Pancreas (tissue), 10 donors: ENCODE measurements around the gene ULK2. TPM values are rescaled to one million over a fixed set of nuclear protein-coding genes. Genes with fewer than 3 reads are reported as not detected.

Experiments used
- ATAC-seq, 4 donors: fragments of 200-7000 bp; cut with Tn5 transposase; one replicate each; pipeline versions ENCODE4 v1.8.0 to v1.9.1; 2020; ENCODE audit warnings: mild to moderate bottlenecking in 4 of 4, moderate library complexity in 4 of 4
- DNase-seq, 6 donors: peaks; one replicate each; pipeline ENCODE4 v3.0.0-alpha.2; 2020
- FAIRE-seq: peaks from 2 replicates; lab custom pipeline; 2012; peaks lifted over from hg19 to GRCh38; lab: Jason Lieb, UNC
- H3K27ac ChIP-seq, 4 donors: fragments of 200-600 bp; sonication (generic); 1 replicate in 3 of 4; 2 replicates in 1 of 4; pipeline versions ENCODE4 v1.5.0 to v1.8.0; 2020
- H3K27me3 ChIP-seq, 4 donors: fragments of 200-600 bp; one replicate each; pipeline ENCODE4 v1.8.0; 2021
- H3K36me3 ChIP-seq, 3 donors: fragments of 200-600 bp; sonication (generic) in 1 of 3; one replicate each; pipeline versions ENCODE4 v1.5.0 to v1.8.0; 2020 to 2021
- H3K4me1 ChIP-seq, 3 donors: fragments of 200-600 bp; one replicate each; pipeline ENCODE4 v1.8.0; 2021
- H3K4me3 ChIP-seq, 4 donors: fragments of 200-600 bp; sonication (generic) in 2 of 4; one replicate each; pipeline versions ENCODE4 v1.5.0 to v1.8.0; 2020 to 2021
- H3K9me3 ChIP-seq, 4 donors: fragments of 200-600 bp; one replicate each; pipeline ENCODE4 v1.8.0; 2021
- WGBS, 2 donors: extraction: QIAGEN DNeasy Blood & Tissue Kit; methylation state at CpG; one replicate each; pipeline ENCODE4 v1.1.7; 2013; 5-methylcytosine and 5-hydroxymethylcytosine counted together
- intact Hi-C, 3 donors: fragments of 100-400 bp; cut with DNase I; formaldehyde crosslinking; loops; one replicate each; pipeline versions ENCODE4 v1.11.1 to v1.14.2; 2022
- polyA plus RNA-seq, 2 donors: library from polyadenylated mRNA; stranded (reverse); fragments of 200-250 nt; gene quantifications; one replicate each; pipeline ENCODE4 v1.2.3, GENCODE V29; 2013
- total RNA-seq, 6 donors: library from RNA; stranded (reverse); fragmentation: NEBNext Ultra II Directional in 4 of 6; extraction: Animal tissue kit (Norgen Biotek cat#: 25700) in 4 of 6; gene quantifications; one replicate each; pipeline versions ENCODE4 v1.2.1 to v1.2.4, GENCODE V29; 2021 to 2023
- TF ChIP-seq, protein P1 (sequence below), 4 donors: fragments of 200-600 bp; sonication (generic) in 3 of 4; IDR thresholded peaks; one replicate each; pipeline versions ENCODE4 v1.5.0 to v1.8.0; 2021; ENCODE audit warnings: antibody characterized with exemption in 4 of 4
- donor health status: healthy with polysubstance abuse.
- donor health status: DM: no; HTN: no; CAD: no; lungs with moderate emphysema.
- donor health status: DM: no; HTN: no; CAD: no.
- donor health status: control.
- donor health status: control.
- donor health status: Bipolar disorder and iron deficiency.
- donor health status: DM: yes; HTN: yes; CAD: no.
- donor health status: DM: no; HTN: no; CAD: no.
- donor health status: DM: no; HTN: no; CAD: no.
- donor health status: DM: yes; HTN: yes; CAD: no.

ULK2 gene
- total and polyA plus RNA-seq, 8 donors, result 3.1 to 12.5 (median 5.7) TPM

DNA sequence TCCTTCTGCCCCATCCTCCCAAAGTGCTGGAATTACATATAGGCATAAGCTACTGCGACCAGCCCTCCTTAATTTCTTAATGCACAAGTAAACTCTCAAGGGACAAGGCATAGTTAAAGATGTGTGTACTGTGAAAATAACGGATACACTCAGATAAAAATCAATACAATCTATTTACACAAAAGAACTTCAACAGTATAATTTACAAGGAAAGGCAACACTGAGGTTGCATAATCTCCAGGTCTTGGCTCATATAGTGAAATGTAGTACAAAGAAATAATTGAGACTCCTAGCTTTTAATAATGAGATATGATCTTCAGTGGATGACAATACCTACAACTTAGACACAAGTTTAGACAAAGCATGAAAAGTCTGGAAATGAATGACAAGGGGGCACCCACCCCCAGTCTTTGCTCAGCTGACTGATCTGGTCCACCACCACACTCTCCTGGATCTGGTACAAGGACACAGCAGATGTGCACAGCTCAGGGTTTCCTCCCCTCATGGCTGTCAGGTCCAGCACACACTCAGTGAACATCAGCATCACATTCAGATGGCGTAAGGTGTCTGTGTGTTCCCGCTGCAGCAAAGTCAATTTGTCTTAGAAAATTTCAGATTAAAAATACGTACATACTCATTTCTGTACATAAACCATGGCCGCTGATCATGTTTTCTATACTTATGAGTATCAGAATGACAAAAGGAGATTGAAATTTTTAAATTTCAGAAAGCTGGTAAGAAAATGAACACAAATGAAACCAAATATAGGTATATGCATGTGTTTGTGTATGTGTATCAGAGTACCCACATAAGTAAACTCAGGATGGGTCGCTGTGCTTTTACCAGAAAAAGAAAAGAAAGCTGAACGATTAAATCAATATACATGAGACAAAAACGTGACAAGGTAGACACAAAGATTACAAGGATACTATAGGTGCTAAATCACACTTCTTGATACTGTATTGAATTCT, 86.0 kb downstream of the ULK2 start:
- ATAC-seq, result no peak
- 83% methylated on average over 9 of the region's 9 CpGs for WGBS, 2 donors

DNA sequence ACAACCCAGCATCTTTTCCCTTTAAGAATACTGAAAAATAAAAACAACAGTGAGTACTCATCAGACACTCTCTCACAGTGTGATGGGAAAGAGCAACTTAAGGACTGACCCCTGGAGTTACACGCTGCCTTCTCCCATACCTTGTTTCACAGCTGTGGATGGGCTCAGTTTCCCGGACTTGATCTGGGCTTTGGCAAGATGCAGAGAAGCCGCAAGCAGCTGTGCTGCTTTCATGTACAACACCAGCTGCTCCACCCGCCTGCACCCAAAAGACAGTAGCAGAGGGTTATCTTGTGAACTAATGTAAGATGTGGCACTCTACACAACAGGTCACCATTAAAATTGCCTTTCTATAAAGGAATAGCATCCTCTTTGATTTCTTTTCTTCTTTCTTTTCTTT, 86.9 kb downstream of the ULK2 start:
- ATAC-seq (no peak), DNase-seq (no peak), FAIRE-seq (no peak)
- no peak overlapping the region for H3K4me3 ChIP-seq
- intact Hi-C loops, result no loop called here
- WGBS, 2 donors, result 87 to 92% methylated on average over 4 of the region's 4 CpGs
- H3K36me3 ChIP-seq, result peaks cover 0 to 19% (median 2%) of the 10 kb centered on the region in 3 donors
- TF ChIP-seq, protein P1, sequence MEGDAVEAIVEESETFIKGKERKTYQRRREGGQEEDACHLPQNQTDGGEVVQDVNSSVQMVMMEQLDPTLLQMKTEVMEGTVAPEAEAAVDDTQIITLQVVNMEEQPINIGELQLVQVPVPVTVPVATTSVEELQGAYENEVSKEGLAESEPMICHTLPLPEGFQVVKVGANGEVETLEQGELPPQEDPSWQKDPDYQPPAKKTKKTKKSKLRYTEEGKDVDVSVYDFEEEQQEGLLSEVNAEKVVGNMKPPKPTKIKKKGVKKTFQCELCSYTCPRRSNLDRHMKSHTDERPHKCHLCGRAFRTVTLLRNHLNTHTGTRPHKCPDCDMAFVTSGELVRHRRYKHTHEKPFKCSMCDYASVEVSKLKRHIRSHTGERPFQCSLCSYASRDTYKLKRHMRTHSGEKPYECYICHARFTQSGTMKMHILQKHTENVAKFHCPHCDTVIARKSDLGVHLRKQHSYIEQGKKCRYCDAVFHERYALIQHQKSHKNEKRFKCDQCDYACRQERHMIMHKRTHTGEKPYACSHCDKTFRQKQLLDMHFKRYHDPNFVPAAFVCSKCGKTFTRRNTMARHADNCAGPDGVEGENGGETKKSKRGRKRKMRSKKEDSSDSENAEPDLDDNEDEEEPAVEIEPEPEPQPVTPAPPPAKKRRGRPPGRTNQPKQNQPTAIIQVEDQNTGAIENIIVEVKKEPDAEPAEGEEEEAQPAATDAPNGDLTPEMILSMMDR (IDR thresholded peaks at IDR 0.05), result no peak
- no peaks in the 10 kb centered on the region for H3K27me3 ChIP-seq
- H3K27ac ChIP-seq, result no peak overlapping the region
- no peaks in the 10 kb centered on the region for H3K9me3 ChIP-seq
- H3K4me1 ChIP-seq, result no peaks in the 10 kb centered on the region

More for the DNA sequence above, 86.0 kb downstream of the ULK2 start:
- no peaks in the 10 kb centered on the region for H3K27me3 ChIP-seq
- H3K27ac ChIP-seq, result no peak overlapping the region
- no peak overlapping the region for H3K4me3 ChIP-seq
- peaks cover 0 to 19% (median 2%) of the 10 kb centered on the region in 3 donors for H3K36me3 ChIP-seq
- intact Hi-C loops, result no loop called here
- FAIRE-seq (no peak), DNase-seq (no peak)
- H3K9me3 ChIP-seq, result no peaks in the 10 kb centered on the region
- TF ChIP-seq, protein P1 (IDR thresholded peaks at IDR 0.05), result no peak
- H3K4me1 ChIP-seq, result no peaks in the 10 kb centered on the region

GRCh38 chr17:19773534-19773933, 94.2 kb downstream of the ULK2 start:
- Histone ChIP-seq H3K27me3 (no peaks in the 10 kb centered on the region), H3K4me1 (no peaks in the 10 kb centered on the region), H3K9me3 (no peaks in the 10 kb centered on the region), H3K4me3 (no peak overlapping the region), H3K36me3 (peaks cover 0 to 7% (median 0%) of the 10 kb centered on the region in 3 donors), H3K27ac (no peak overlapping the region)
- FAIRE-seq (no peak), ATAC-seq (no peak), DNase-seq (no peak)
- TF ChIP-seq, protein P1 (IDR thresholded peaks at IDR 0.05), result no peak
- 86 to 94% methylated on average over 6 of the region's 6 CpGs for WGBS, 2 donors
- intact Hi-C loops, result no loop called here

- Histone ChIP-seq H3K27me3 (no peaks in the 10 kb centered on the region), H3K9me3 (no peaks in the 10 kb centered on the region), H3K36me3 (peaks cover 0 to 7% (median 0%) of the 10 kb centered on the region in 3 donors), H3K4me3 (no peak overlapping the region), H3K4me1 (no peaks in the 10 kb centered on the region), H3K27ac (no peak overlapping the region)
- intact Hi-C loops, result no loop called here
- no peak for ATAC-seq
- no peak for DNase-seq
- FAIRE-seq, result no peak
- TF ChIP-seq, protein P1 (IDR thresholded peaks at IDR 0.05), result no peak
- 66 to 71% methylated on average over 7 of the region's 7 CpGs for WGBS, 2 donors
Measured at GRCh38 chr17:19771971-19772630, 95.6 kb downstream of the ULK2 start.
